Activated CD4-positive, alpha-beta T cell treated with anti-CD3 and anti-CD28 coated beads for 24 hours (primary cell): ENCODE measurements around the gene ACADVL.

Experiments
- DNase-seq, 2 donors: peaks; one replicate each; pipeline ENCODE4 v3.0.0-alpha.2; 2020; ENCODE audit warnings: low read depth in 2 of 2

The ACADVL gene

DNA sequence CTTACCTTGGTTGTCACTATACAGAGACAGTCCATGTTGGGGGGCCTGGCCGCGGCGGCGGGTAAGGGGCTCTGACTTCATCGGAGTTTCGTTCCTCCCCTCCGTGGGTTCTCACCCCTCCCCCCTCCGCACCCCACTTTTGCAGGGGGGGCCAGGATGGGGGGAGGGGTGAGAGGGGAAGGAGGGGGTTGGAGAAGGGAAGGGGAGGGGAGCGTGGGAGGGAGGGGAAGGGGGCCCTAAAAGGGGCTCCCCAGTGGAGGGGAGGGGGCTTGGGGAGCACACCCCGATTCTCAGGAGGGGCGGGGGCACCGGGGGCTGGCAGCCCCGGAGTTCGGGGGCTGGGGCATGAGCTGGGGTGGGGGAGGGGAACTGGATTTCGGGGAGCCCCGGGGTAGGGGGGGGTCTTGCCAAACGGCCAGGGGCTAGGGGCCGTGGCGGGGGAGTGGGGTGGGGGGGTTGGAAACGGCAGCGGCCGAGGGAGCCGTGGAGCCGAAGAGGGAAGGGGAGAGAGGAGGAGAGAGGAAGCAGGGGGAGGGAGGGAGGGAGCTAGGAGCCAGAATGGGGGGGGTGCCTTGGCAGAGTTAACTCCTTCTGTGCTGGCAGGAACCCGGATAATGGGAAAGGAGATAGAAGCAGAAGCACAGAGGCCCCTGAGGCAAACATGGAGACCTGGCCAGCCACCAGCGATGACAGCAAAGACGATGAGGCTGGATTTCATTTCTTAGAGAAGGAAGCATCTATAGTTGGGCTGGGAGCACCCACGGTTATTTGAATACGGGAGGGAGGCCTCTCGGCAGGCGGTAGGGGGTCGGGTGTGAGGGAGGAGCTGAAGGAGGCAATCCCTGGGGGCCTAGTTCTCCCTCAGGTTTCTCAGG lies 2.4 kb upstream of the ACADVL start:
- DNase-seq = no peak

DNA sequence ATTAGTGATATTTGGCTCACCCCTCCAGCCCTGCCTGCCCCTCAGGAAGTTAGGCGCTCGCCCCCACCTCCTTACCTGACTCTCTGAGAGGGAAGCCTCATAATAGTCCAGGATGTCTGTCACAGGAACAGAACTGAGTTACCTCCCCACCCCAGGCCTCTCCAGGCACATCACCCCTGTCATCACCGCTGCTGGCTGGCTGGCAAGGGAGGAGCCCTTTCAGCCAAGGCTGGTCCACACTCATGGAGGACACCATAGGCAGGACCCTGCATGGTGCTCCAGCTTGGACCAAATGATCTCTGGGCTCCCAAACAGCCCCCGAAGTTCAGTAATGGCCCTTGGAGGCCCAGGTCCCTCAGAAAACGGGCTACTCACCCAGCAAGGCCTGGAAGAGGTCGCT lies 1.6 kb upstream of the ACADVL start:
- DNase-seq = no peak

DNA sequence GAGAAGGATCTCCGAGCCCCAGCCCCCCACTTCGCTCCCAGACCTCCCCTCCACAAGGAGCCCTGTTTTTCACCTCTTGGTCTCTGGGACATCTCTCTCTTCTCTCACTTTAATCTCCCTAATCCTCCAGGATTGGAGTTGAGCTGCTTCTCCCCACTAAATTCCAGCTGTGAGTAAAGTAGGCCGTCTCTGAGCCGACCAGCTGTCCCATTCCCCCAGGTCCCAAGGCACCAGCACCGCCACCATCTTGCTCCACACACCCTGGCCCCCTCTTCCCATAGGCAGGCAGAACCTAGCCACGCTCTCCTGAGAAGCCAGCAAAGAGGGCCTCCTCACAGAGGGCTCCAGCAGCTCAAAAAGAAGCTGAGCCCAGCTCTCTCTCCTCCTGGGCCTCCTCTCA lies 980 bp upstream of the ACADVL start:
- no peak for DNase-seq

DNA sequence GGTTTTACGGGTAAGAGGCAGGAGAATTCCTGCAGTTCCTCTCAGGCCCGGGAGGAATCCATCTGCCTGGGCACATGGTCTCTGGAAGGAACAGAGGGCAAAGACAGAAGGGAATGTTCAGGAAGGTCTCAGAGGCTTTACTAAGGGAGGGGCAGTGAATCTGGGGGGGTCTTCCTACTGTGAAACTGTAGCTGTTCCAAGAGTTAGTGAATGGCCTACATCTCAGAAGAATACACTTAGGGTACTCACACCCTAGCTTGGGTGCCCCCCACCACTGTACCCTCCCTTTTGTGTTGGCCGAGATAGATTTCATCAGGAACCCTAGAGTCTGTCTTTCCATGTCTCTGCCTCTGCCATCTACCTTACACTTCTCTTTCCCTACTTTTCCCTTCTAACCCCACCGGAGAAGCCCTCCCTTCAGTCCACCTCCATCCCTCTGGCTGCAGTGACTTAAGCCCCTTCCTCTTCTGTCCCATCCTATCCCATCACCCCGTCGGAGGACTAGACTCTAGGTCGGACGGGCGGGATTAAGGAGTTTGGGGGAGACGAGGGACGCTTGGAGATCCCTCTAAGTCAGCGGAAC lies 418 bp upstream of the ACADVL start:
- DNase-seq = no peak

DNA sequence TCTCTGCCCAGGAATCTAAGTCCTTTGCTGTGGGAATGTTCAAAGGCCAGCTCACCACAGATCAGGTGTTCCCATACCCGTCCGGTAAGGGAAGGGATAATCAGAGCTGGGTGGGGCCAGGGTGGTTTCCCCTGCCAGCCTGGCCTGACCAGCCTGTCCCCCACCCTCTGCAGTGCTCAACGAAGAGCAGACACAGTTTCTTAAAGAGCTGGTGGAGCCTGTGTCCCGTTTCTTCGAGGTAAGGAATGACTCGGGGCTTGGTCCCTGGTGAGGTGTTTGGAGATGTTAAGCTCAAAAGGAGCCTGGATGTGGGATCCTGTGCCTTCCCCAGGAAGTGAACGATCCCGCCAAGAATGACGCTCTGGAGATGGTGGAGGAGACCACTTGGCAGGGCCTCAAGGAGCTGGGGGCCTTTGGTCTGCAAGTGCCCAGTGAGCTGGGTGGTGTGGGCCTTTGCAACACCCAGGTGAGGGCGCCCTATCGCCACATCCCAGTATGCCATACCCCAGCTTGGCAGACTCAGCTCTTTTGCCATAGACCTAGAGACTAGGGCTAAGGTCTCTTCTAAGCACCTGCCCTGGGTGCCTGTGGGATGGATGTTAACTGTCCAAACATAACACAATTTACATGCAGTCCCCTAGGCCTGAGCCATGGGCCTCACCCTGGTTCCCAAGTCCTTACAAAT lies 997 bp downstream of the ACADVL start:
- DNase-seq = no peak

DNA sequence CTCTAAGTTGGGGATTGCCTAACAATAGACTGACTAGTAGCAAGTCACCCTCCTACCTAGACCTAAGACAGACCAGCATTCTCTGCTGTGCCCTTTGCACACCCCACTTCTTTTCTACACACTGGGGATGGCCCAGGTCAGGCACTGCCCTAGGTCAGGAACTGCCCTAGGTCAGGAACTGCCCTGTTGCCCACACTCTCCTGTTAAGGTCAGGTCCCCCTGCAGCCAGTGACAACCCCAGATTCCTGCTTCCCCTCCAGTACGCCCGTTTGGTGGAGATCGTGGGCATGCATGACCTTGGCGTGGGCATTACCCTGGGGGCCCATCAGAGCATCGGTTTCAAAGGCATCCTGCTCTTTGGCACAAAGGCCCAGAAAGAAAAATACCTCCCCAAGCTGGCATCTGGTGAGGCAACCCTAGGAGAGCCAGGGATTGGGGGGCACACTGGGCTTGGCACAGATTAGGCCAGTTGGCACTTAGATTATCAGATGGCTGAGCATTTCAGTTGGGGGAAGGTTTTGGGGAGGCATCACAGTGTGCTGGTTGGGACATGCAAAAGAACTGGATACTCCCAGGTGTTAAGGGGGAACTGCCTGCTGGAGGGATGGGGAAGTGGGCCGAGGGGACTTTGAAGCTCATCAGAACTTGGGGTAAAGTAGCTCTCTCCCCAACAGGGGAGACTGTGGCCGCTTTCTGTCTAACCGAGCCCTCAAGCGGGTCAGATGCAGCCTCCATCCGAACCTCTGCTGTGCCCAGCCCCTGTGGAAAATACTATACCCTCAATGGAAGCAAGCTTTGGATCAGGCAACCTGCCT lies 1.7 kb downstream of the ACADVL start:
- no peak for DNase-seq

DNA sequence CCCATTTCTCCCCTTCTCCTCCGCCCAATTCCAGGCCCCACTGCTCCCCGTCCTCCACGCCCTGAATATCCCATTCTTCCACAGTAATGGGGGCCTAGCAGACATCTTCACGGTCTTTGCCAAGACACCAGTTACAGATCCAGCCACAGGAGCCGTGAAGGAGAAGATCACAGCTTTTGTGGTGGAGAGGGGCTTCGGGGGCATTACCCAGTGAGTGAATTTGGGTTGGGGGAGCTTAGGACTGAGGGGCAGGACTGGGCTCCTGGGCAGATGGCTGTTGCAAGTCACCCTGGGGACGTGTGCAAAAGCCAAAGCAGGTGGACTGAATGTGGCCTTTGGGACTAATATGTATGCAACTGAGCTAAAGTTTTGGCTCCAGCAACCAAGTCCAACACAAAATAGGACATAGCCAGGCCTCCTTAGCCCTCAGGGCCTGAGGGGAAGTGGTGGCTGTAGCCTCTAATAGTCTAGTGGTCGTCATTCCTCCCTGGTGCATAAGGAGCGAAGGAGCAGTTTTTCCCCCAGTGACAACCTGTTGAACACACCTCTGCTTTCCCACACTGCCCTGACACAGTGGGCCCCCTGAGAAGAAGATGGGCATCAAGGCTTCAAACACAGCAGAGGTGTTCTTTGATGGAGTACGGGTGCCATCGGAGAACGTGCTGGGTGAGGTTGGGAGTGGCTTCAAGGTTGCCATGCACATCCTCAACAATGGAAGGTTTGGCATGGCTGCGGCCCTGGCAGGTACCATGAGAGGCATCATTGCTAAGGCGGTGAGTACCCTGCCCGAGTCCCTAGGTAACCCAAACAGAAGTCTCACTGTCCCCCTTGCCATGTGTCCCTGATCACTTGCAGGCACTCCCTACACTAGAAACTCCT lies 2.6 kb downstream of the ACADVL start:
- no peak for DNase-seq

DNA sequence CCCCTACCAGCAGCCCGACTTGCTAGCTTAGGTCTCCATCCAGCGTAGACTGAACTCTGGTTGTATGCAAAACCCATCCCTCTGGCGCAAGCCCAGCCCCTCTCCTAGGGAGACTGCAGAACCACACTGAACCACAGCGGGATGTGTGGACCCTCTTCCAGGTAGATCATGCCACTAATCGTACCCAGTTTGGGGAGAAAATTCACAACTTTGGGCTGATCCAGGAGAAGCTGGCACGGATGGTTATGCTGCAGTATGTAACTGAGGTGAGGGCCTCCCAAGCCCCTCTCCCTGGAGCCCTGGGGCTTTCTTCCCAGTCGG lies 3.2 kb downstream of the ACADVL start:
- no peak for DNase-seq

DNA sequence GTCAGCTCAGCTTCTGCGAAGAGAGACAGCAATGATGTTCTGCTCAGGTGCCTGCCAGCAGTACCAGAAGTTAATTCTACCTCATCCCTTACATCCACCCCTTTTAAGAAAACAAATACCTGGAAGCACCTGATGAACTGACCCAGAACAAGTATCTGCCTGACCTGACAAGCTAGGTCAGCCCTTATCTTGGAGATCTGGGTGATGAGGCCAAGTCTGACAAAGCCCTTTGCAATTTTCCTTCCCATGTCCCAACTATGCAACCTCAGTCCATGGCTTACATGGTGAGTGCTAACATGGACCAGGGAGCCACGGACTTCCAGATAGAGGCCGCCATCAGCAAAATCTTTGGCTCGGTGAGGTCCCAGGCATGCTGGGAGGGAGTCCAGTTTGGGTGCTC lies 3.6 kb downstream of the ACADVL start:
- no peak for DNase-seq

DNA sequence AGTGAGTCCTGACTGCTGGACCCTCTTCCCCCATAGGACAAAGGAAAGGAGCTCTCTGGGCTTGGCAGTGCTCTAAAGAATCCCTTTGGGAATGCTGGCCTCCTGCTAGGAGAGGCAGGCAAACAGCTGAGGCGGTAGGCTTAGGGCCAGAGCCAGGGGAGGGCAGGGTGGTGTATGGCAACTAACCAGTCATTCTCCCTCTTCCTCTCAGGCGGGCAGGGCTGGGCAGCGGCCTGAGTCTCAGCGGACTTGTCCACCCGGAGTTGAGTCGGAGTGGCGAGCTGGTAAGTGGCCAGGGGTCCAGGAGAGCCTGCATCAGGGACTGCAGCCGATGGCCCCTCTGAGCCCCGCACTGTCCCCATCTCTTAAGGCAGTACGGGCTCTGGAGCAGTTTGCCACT lies 4.4 kb downstream of the ACADVL start:
- DNase-seq = no peak

DNA sequence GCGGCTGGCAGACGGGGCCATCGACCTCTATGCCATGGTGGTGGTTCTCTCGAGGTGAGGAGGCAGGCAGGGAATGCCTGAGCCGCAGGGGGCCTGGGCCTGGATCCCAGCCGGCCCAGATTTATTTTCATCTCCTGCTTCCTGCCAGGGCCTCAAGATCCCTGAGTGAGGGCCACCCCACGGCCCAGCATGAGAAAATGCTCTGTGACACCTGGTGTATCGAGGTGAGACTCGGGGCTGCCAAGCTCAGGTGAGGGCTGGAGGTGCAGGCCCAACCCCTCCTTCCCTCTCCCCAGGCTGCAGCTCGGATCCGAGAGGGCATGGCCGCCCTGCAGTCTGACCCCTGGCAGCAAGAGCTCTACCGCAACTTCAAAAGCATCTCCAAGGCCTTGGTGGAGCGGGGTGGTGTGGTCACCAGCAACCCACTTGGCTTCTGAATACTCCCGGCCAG lies 4.9 kb downstream of the ACADVL start:
- DNase-seq = no peak

DNA sequence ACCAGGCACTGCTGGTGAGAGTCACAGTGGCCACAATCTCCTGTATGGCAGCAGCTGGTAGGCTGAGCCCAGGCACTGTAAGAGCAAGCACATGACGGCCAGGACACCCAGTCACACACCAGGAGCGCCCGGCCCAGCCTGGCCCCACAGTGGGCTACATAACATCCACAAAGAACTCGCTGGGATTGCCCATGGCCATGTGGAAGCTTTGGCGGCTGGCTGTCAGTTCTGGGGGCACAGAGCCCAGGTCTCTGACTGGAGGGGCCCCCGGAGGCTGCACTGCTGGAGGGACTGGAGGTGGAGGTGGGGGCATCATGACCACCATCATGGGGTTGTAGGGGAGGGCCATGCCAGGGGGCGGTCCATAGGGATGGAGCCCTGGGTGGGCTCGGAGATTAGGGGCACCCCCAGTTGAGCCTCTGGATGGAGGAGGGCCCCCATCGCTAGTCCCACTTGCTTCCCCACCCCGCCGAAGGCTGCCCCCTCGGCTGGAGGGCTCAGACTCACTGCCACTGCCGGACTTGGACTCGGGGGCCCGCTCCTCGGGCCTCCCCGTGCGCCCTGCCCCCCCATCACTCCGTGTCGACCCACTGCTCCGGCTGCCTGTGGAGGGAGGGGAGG lies 6.1 kb downstream of the ACADVL start:
- DNase-seq = no peak

DNA sequence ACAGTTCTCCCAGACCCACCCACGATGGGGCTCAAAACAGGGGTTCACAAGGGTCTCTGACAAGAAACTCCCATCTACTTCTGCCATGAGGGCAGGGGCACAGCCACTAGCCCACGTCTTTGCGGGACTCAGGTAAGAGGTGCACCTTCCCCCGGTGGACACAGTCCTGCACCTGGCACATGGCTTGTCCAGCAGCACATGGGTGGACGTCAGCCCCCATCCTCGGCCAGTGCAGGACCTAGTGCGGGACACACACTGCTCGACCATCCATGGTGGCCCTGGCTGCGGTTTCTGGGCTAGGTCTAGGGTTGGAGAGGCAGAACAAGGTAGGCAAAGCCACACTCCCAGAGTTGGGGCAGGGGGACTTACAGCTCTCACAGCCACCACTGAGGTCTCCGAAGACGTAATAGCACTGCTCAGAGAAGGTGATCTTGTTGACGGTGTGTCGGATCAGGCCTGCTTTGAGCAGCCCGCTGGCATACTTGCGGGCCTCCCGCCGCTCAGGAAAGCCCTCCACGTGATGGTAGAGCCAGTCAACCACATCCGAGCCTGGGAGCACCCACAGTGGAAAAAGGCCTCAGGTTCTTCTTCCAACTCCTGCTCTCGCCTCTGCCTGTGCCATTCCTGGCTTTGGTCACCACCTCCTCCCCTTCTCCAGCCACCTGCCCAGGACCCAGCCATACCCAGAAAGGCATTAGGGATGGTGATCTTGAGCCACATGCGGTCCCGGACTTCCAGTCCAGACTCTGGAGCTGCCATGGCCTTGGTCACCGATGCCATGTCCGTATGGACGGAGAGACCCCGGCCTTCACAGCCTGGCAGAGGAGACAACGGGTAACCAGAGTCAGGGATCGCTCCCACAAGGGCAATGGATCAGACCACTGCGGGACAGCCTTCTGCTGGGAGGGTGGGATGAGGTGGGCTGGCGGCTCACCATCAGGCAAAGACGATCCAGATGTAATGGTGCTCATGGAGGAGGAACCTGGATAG lies 7.3 kb downstream of the ACADVL start:
- no peak for DNase-seq

DNA sequence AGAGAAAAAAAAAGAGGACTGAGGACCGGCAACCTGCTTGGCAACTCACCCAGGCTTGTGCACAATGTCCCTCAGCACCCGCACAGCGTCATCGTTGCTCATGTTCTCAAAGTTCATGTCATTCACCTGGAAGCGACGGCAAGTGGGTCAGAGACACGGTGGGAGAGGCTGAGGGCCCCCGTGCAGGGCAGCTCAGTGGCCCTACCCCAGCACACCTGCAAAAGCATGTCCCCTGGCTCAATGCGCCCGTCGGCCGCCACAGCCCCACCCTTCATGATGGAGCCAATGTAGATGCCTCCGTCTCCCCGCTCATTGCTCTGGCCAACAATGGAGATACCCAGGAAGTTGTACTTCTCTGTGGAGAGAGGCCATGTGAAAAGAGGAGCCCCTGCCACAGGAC lies 9.2 kb downstream of the ACADVL start:
- no peak for DNase-seq

DNA sequence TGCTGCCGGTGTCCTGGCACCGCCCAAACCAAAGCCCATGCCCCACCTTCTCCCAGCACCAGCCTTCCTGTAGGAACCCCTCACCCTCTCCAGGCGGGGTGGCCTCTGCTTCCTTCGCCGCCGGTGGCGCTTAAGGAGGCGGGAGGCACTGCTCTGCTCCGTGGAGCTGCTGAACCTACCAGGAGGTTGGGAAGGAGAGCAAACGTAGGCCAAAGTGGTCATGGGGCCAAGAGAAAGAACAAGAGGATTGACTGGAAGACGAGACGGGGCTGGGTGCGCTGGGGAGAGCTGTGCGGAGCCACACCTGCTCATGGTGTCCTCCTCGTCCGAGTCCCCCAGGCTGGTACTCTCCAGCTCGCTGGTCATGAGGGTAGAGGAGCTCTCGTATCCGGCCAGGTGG lies 9.8 kb downstream of the ACADVL start:
- no peak for DNase-seq

DNA sequence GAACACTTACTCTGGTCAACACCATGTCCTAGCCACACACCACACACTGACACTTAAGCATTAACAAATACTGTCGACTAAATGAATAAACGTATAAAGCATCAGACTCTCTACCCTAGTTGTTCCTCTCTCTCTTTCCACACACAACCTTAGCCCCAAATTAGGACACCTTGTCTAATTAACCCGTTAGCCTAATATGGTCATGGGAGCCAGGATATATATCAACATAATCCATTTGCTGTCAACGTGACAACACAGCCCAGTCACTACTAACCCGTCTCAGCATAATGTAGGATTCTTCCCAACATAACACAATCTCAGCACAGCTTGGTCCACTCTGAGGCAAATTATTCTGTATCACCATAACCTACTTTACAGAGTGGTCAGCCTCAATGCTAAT lies 12.4 kb downstream of the ACADVL start:
- no peak for DNase-seq

DNA sequence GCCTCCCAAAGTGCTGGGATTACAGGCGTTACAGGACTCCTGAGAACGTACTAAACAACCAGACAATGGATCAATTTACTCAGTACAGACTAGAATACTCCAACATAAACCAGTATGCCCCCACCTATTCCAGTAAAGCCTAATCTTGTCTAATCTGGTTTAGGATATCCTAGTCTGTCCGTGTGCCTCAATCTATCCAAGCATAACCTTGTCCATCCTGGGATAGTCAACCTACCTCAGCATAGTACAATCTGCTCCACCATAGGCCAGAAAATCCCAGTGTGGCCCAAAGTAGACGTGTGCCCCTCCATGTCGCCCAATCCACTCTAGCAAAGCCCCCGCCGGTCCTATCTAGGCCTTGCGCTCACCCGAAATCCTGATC lies 14.0 kb downstream of the ACADVL start:
- no peak for DNase-seq

DNA sequence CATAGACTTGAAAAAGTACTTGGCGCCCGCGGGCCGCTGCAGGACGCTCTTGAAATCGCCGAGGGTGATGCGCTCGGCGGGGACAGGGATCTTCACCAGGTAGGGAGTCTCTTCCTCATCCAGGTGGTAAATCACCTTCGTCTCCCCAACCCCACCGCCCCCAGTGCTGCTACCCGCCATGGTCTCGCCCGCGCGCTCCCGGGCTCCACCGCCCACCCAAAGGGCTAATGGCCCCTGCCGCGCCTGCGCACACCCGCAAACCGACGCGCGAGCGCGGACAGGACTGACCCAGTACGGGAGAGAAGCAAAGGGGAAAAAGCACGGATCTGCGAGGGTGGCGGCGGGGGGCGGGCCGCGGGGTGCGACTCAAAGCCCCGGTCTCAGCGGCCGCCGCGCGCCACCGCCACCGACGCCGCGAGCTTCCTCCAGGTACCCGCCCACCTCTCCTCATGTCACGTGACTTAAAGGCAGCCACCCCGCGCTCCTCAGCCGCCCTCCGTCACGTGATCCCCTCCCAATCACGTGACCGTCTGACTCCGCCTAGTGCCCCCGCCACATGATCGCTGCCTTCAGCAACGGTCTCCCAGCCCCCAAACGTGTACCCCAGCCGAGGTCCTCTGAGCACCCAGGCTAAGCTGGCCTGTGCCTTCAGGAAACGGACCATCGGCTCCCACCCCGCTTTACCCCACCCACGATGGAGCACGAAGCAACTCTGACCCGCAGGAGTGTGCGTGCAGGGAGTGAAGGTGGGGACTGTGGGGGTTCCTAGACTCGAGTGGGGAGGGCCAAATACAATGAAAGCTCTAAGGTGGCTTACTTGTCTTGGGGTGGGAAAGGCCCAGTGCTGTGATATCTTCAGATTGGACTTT lies 14.6 kb downstream of the ACADVL start, which contains the start of gene DVL2:
Gene DVL2 (minus strand): TSS at position 435 of the 869 bp plus-strand sequence. CDS start 255 bp downstream, at position 180.
- peak; percentile 91 to 96 for DNase-seq
